ENCODE data around the gene BAD. TPM values are rescaled to one million over a fixed set of nuclear protein-coding genes. Genes with fewer than 3 reads are reported as not detected.

BAD gene
- total and polyA plus RNA-seq, 5 donors = 87.5 to 164 (median 121) TPM

- no peaks in the 10 kb centered on the region for H3K27me3 ChIP-seq (ENCODE audit: control insufficient read depth, insufficient read depth)
- no peak overlapping the region for H3K4me3 ChIP-seq (ENCODE audit: low read length)
- DNase-seq = no peak
- no peak overlapping the region for H3K27ac ChIP-seq (ENCODE audit: low read length)
- intact Hi-C loops (cut with DNase I) = no loop called here
- no peak for ATAC-seq
- no peaks in the 10 kb centered on the region for H3K9me3 ChIP-seq (ENCODE audit: control insufficient read depth, low read length)
- H3K4me1 ChIP-seq (ENCODE audit: control insufficient read depth, insufficient read depth, low read length) = no peaks in the 10 kb centered on the region
- 86% methylated on average over 4 of the region's 4 CpGs for WGBS
Observed at GRCh38 chr11:64259533-64260067, 24.9 kb downstream of the BAD start.

GRCh38 chr11:64258946-64259532 lies 25.4 kb downstream of the BAD start:
- peak in 1 of 3 donors; percentile 63 for DNase-seq
- no peak overlapping the region for H3K27ac ChIP-seq (ENCODE audit: low read length)
- 93% methylated on average over 32 of the region's 32 CpGs for WGBS
- no peaks in the 10 kb centered on the region for H3K27me3 ChIP-seq (ENCODE audit: control insufficient read depth, insufficient read depth)
- no peaks in the 10 kb centered on the region for H3K9me3 ChIP-seq (ENCODE audit: control insufficient read depth, low read length)
- no peak for ATAC-seq
- H3K4me1 ChIP-seq (ENCODE audit: control insufficient read depth, insufficient read depth, low read length) = no peaks in the 10 kb centered on the region
- intact Hi-C loops (cut with DNase I) = no loop called here
- H3K4me3 ChIP-seq (ENCODE audit: low read length) = no peak overlapping the region

- intact Hi-C loops (cut with DNase I) = no loop called here
- ATAC-seq = no peak
- H3K27me3 ChIP-seq (ENCODE audit: control insufficient read depth, insufficient read depth) = no peaks in the 10 kb centered on the region
- H3K9me3 ChIP-seq (ENCODE audit: control insufficient read depth, low read length) = no peaks in the 10 kb centered on the region
- WGBS = 90% methylated on average over 24 of the region's 24 CpGs
- no peak overlapping the region for H3K27ac ChIP-seq (ENCODE audit: low read length)
- no peak for DNase-seq
- H3K4me1 ChIP-seq (ENCODE audit: control insufficient read depth, insufficient read depth, low read length) = no peaks in the 10 kb centered on the region
- H3K4me3 ChIP-seq (ENCODE audit: low read length) = no peak overlapping the region
Observed at GRCh38 chr11:64258356-64258755, 26.1 kb downstream of the BAD start.

GRCh38 chr11:64256300-64256699 lies 28.2 kb downstream of the BAD start:
- 83% methylated on average over 15 of the region's 15 CpGs for WGBS
- intact Hi-C loops (cut with DNase I) = no loop called here
- Histone ChIP-seq H3K9me3 (ENCODE audit: control insufficient read depth, low read length) (no peaks in the 10 kb centered on the region), H3K4me3 (ENCODE audit: low read length) (no peak overlapping the region), H3K4me1 (ENCODE audit: control insufficient read depth, insufficient read depth, low read length) (no peaks in the 10 kb centered on the region), H3K27me3 (ENCODE audit: control insufficient read depth, insufficient read depth) (no peaks in the 10 kb centered on the region), H3K27ac (ENCODE audit: low read length) (no peak overlapping the region)
- DNase-seq (peak in 1 of 3 donors; percentile 47), ATAC-seq (no peak)

GRCh38 chr11:64255135-64256128 lies 29.0 kb downstream of the BAD start:
- ATAC-seq = no peak
- intact Hi-C loops (cut with DNase I) = no loop called here
- 88% methylated on average over 35 of the region's 35 CpGs for WGBS

GRCh38 chr11:64254326-64254725 lies 30.1 kb downstream of the BAD start:
- H3K27me3 ChIP-seq (ENCODE audit: control insufficient read depth, insufficient read depth) = no peaks in the 10 kb centered on the region
- no peak for DNase-seq
- ATAC-seq = no peak
- intact Hi-C loops (cut with DNase I) = no loop called here
- H3K9me3 ChIP-seq (ENCODE audit: control insufficient read depth, low read length) = no peaks in the 10 kb centered on the region
- no peaks in the 10 kb centered on the region for H3K4me1 ChIP-seq (ENCODE audit: control insufficient read depth, insufficient read depth, low read length)
- no peak overlapping the region for H3K4me3 ChIP-seq (ENCODE audit: low read length)
- WGBS = 90% methylated on average over 7 of the region's 7 CpGs
- H3K27ac ChIP-seq (ENCODE audit: low read length) = no peak overlapping the region

More at GRCh38 chr11:64255135-64256128, 29.0 kb downstream of the BAD start:
- no peaks in the 10 kb centered on the region for H3K9me3 ChIP-seq (ENCODE audit: control insufficient read depth, low read length)
- no peaks in the 10 kb centered on the region for H3K27me3 ChIP-seq (ENCODE audit: control insufficient read depth, insufficient read depth)
- DNase-seq = peak in 1 of 3 donors; percentile 24
- no peak overlapping the region for H3K4me3 ChIP-seq (ENCODE audit: low read length)
- no peak overlapping the region for H3K27ac ChIP-seq (ENCODE audit: low read length)
- no peaks in the 10 kb centered on the region for H3K4me1 ChIP-seq (ENCODE audit: control insufficient read depth, insufficient read depth, low read length)

- no peaks in the 10 kb centered on the region for H3K4me1 ChIP-seq (ENCODE audit: control insufficient read depth, insufficient read depth, low read length)
- DNase-seq = peak in 2 of 3 donors; percentile 43 to 66
- no peaks in the 10 kb centered on the region for H3K27me3 ChIP-seq (ENCODE audit: control insufficient read depth, insufficient read depth)
- no peak overlapping the region for H3K4me3 ChIP-seq (ENCODE audit: low read length)
- no peaks in the 10 kb centered on the region for H3K9me3 ChIP-seq (ENCODE audit: control insufficient read depth, low read length)
- no peak overlapping the region for H3K27ac ChIP-seq (ENCODE audit: low read length)
- intact Hi-C loops (cut with DNase I) = no loop called here
- 41% methylated on average over 5 of the region's 5 CpGs for WGBS
- no peak for ATAC-seq
Observed at GRCh38 chr11:64253481-64253880, 31.0 kb downstream of the BAD start.

- 77% methylated on average over 8 of the region's 8 CpGs for WGBS
- Histone ChIP-seq H3K27ac (ENCODE audit: low read length) (no peak overlapping the region), H3K9me3 (ENCODE audit: control insufficient read depth, low read length) (no peaks in the 10 kb centered on the region), H3K4me3 (ENCODE audit: low read length) (no peak overlapping the region), H3K27me3 (ENCODE audit: control insufficient read depth, insufficient read depth) (no peaks in the 10 kb centered on the region), H3K4me1 (ENCODE audit: control insufficient read depth, insufficient read depth, low read length) (no peaks in the 10 kb centered on the region)
- intact Hi-C loops (cut with DNase I) = no loop called here
- DNase-seq (no peak), ATAC-seq (no peak)
Observed at GRCh38 chr11:64253043-64253442, 31.4 kb downstream of the BAD start.

- Histone ChIP-seq H3K27ac (ENCODE audit: low read length) (peak overlapping the region; percentile 27), H3K27me3 (ENCODE audit: control insufficient read depth, insufficient read depth) (no peaks in the 10 kb centered on the region), H3K4me1 (ENCODE audit: control insufficient read depth, insufficient read depth, low read length) (no peaks in the 10 kb centered on the region), H3K4me3 (ENCODE audit: low read length) (peak overlapping the region; percentile 83), H3K9me3 (ENCODE audit: control insufficient read depth, low read length) (no peaks in the 10 kb centered on the region)
- peak; percentile 76 to 87 (median 85) for DNase-seq
- intact Hi-C loops (cut with DNase I) = no loop called here
- ATAC-seq = peak; percentile 17 to 48
- 9% methylated on average over 23 of the region's 23 CpGs for WGBS
Observed at GRCh38 chr11:64252003-64252872, 32.2 kb downstream of the BAD start.

- Histone ChIP-seq H3K27ac (ENCODE audit: low read length) (peak overlapping the region; percentile 27), H3K9me3 (ENCODE audit: control insufficient read depth, low read length) (no peaks in the 10 kb centered on the region), H3K4me3 (ENCODE audit: low read length) (peak overlapping the region; percentile 83), H3K27me3 (ENCODE audit: control insufficient read depth, insufficient read depth) (no peaks in the 10 kb centered on the region), H3K4me1 (ENCODE audit: control insufficient read depth, insufficient read depth, low read length) (no peaks in the 10 kb centered on the region)
- under 1% methylated on average over 18 of the region's 18 CpGs for whole genome bisulfite sequencing
- intact Hi-C loops (cut with DNase I) = loop anchor here in 1 of 4 donors (2.0 kb wide), 1 partner anchor 45 kb away; the partner anchor contains the start of gene FERMT3
- no peak for DNase-seq
- no peak for ATAC-seq
Observed at GRCh38 chr11:64251753-64252002, 32.8 kb downstream of the BAD start.

All from right cardiac atrium (tissue), 5 donors.